Measurements from ENCODE around the gene NTSR1. TPM values are rescaled to one million over a fixed set of nuclear protein-coding genes. Genes with fewer than 3 reads are reported as not detected.

The NTSR1 gene
- total RNA-seq, 1 donor from 2014 or later, result 0.26 TPM

- Mint-ChIP-seq H3K27ac (no peak overlapping the region), H3K36me3 (no peaks in the 10 kb centered on the region), H3K4me1 (peaks cover 57% of the 10 kb centered on the region), H3K27me3 (ENCODE audit: insufficient read depth, low read depth) (peaks cover 14% of the 10 kb centered on the region), H3K9me3 (no peaks in the 10 kb centered on the region), H3K4me3 (no peak overlapping the region)
- no peak overlapping the region for H3K9ac ChIP-seq
- TF ChIP-seq CTCF (IDR thresholded peaks at IDR 0.05) (no peak), EZH2 (IDR thresholded peaks at IDR 0.05) (no peak), EZH2phosphoT487 (IDR thresholded peaks at IDR 0.05) (no peak)
- H3K79me2 ChIP-seq (ENCODE audit: low read depth), result no peaks in the 10 kb centered on the region
- no peak overlapping the region for H3K4me2 ChIP-seq
- no peak overlapping the region for H2AFZ ChIP-seq (replicated peaks)
- no peaks in the 10 kb centered on the region for H4K20me1 ChIP-seq (ENCODE audit: low read depth)
- no peaks in the 10 kb centered on the region for H3F3A ChIP-seq (ENCODE audit: low read depth)
- H3K4me1 ChIP-seq, result peaks cover 9% of the 10 kb centered on the region
- H3K9me3 ChIP-seq (ENCODE audit: low read depth), result no peaks in the 10 kb centered on the region
- no peaks in the 10 kb centered on the region for H3K36me3 ChIP-seq
- H3K27ac ChIP-seq, result no peak overlapping the region
- H3K4me3 ChIP-seq, result no peak overlapping the region
- no peak for DNase-seq (ENCODE audit: low spot score)
- no peaks in the 10 kb centered on the region for H3K27me3 ChIP-seq
Observed at GRCh38 chr20:62770916-62771315, 62.3 kb downstream of the NTSR1 start.

- no peak for DNase-seq (ENCODE audit: low spot score)
- TF ChIP-seq CTCF (IDR thresholded peaks at IDR 0.05) (no peak), EZH2 (IDR thresholded peaks at IDR 0.05) (no peak), EZH2phosphoT487 (IDR thresholded peaks at IDR 0.05) (no peak)
- H3K4me2 ChIP-seq, result no peak overlapping the region
- peaks cover 9% of the 10 kb centered on the region for H3K4me1 ChIP-seq
- H3K9ac ChIP-seq, result no peak overlapping the region
- Mint-ChIP-seq H3K4me1 (peaks cover 56% of the 10 kb centered on the region), H3K4me3 (no peak overlapping the region), H3K9me3 (no peaks in the 10 kb centered on the region), H3K36me3 (no peaks in the 10 kb centered on the region), H3K27ac (peak overlapping the region; percentile 37), H3K27me3 (ENCODE audit: insufficient read depth, low read depth) (peaks cover 11% of the 10 kb centered on the region)
- H3K27ac ChIP-seq, result no peak overlapping the region
- H3K9me3 ChIP-seq (ENCODE audit: low read depth), result no peaks in the 10 kb centered on the region
- H3K79me2 ChIP-seq (ENCODE audit: low read depth), result no peaks in the 10 kb centered on the region
- H3K4me3 ChIP-seq, result no peak overlapping the region
- no peak overlapping the region for H2AFZ ChIP-seq (replicated peaks)
- H3K27me3 ChIP-seq, result no peaks in the 10 kb centered on the region
- no peaks in the 10 kb centered on the region for H4K20me1 ChIP-seq (ENCODE audit: low read depth)
- no peaks in the 10 kb centered on the region for H3F3A ChIP-seq (ENCODE audit: low read depth)
- H3K36me3 ChIP-seq, result no peaks in the 10 kb centered on the region
Observed at GRCh38 chr20:62771396-62772102, 62.9 kb downstream of the NTSR1 start.

GRCh38 chr20:62772103-62772611, 63.5 kb downstream of the NTSR1 start:
- H3K27ac Mint-ChIP-seq, result peak overlapping the region; percentile 90
- TF ChIP-seq EZH2 (IDR thresholded peaks at IDR 0.05), result no peak

GRCh38 chr20:62772619-62772989, 64.0 kb downstream of the NTSR1 start:
- Histone ChIP-seq H4K20me1 (ENCODE audit: low read depth) (no peaks in the 10 kb centered on the region), H3K4me2 (no peak overlapping the region), H3K9me3 (ENCODE audit: low read depth) (no peaks in the 10 kb centered on the region), H3K4me1 (peaks cover 9% of the 10 kb centered on the region), H3K27me3 (no peaks in the 10 kb centered on the region), H3K36me3 (no peaks in the 10 kb centered on the region), H3K27ac (no peak overlapping the region), H3F3A (ENCODE audit: low read depth) (no peaks in the 10 kb centered on the region), H3K79me2 (ENCODE audit: low read depth) (no peaks in the 10 kb centered on the region), H2AFZ (replicated peaks) (no peak overlapping the region), H3K9ac (no peak overlapping the region), H3K4me3 (no peak overlapping the region)
- H3K27ac Mint-ChIP-seq, result peak overlapping the region; percentile 90
- peaks cover 11% of the 10 kb centered on the region for H3K27me3 Mint-ChIP-seq (ENCODE audit: insufficient read depth, low read depth)
- no peak overlapping the region for H3K4me3 Mint-ChIP-seq
- no peak for DNase-seq (ENCODE audit: low spot score)
- H3K4me1 Mint-ChIP-seq, result peaks cover 58% of the 10 kb centered on the region
- no peaks in the 10 kb centered on the region for H3K36me3 Mint-ChIP-seq
- no peak for TF ChIP-seq EZH2 (IDR thresholded peaks at IDR 0.05)
- H3K9me3 Mint-ChIP-seq, result no peaks in the 10 kb centered on the region

More at GRCh38 chr20:62772103-62772611, 63.5 kb downstream of the NTSR1 start:
- Histone ChIP-seq H3K36me3 (no peaks in the 10 kb centered on the region), H3K4me1 (peaks cover 9% of the 10 kb centered on the region), H3K27ac (no peak overlapping the region), H3K27me3 (no peaks in the 10 kb centered on the region), H3K4me3 (no peak overlapping the region), H3F3A (ENCODE audit: low read depth) (no peaks in the 10 kb centered on the region), H4K20me1 (ENCODE audit: low read depth) (no peaks in the 10 kb centered on the region), H3K4me2 (no peak overlapping the region), H2AFZ (replicated peaks) (no peak overlapping the region), H3K9ac (no peak overlapping the region), H3K9me3 (ENCODE audit: low read depth) (no peaks in the 10 kb centered on the region), H3K79me2 (ENCODE audit: low read depth) (no peaks in the 10 kb centered on the region)
- no peak for DNase-seq (ENCODE audit: low spot score)
- Mint-ChIP-seq H3K9me3 (no peaks in the 10 kb centered on the region), H3K4me1 (peaks cover 56% of the 10 kb centered on the region), H3K36me3 (no peaks in the 10 kb centered on the region), H3K27me3 (ENCODE audit: insufficient read depth, low read depth) (peaks cover 11% of the 10 kb centered on the region), H3K4me3 (no peak overlapping the region)

Measured in neural progenitor cell (in vitro differentiated cells).